Chondrocyte (in vitro differentiated cells): ENCODE measurements around the gene TBCE. TPM values are rescaled to one million over a fixed set of nuclear protein-coding genes. Genes with fewer than 3 reads are reported as not detected.

Experiments
- DNase-seq: peaks from one replicate; pipeline ENCODE4 v3.0.0; 2021; ENCODE audit warnings: mixed read lengths, low spot score
- H3K27ac Mint-ChIP-seq: one replicate; pipeline ENCODE4 v1.8.0; 2021; ENCODE audit warnings: mild to moderate bottlenecking, moderate library complexity, mixed read lengths; ENCODE audit not compliant: unreplicated experiment
- H3K27me3 Mint-ChIP-seq: 2 replicates; pipeline ENCODE4 v1.8.0; 2021; ENCODE audit warnings: low read depth, mixed read lengths
- H3K36me3 Mint-ChIP-seq: 2 replicates; pipeline ENCODE4 v1.8.0; 2021; ENCODE audit warnings: low read depth, mixed read lengths
- H3K4me1 Mint-ChIP-seq: 2 replicates; pipeline ENCODE4 v1.8.0; 2021; ENCODE audit warnings: low read depth, mild to moderate bottlenecking, mixed read lengths
- H3K4me3 Mint-ChIP-seq: one replicate; pipeline ENCODE4 v1.8.0; 2021; ENCODE audit warnings: mild to moderate bottlenecking, moderate library complexity, mixed read lengths; ENCODE audit not compliant: unreplicated experiment
- H3K9me3 Mint-ChIP-seq: 2 replicates; pipeline ENCODE4 v1.8.0; 2021; ENCODE audit warnings: low read depth, mixed read lengths
- total RNA-seq: library from RNA; stranded (reverse); gene quantifications from 3 replicates; pipeline ENCODE4 v1.2.1, GENCODE V29; 2021
- TF ChIP-seq, protein P1 (sequence below): fragments of 200-600 bp; sonication (generic); IDR thresholded peaks from 2 replicates; pipeline ENCODE4 v1.5.0; 2021; ENCODE audit warnings: antibody characterized with exemption, mild to moderate bottlenecking, moderate library complexity

The TBCE gene
- total RNA-seq, 1 donor from 2014 or later = 23.2 TPM

DNA sequence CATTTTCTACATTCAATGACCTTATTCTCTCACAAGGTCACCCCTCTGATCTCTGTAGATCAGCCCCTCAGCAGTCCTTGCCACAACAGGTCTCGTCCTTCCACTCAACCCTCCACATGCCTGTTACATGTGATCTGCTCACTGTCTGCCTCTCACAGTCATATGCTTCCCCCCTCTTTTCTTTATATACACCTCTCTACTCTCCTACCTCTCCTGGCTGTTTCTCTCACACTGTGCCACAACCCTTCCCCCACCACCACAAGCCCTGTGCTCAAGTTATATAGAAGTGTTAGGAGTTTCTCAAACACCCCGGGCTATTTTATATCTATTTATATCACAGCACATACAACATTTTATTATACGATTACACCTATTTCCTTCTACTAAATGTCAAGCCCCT is 124.4 kb downstream of the TBCE start:
- H3K9me3 Mint-ChIP-seq = no peaks in the 10 kb centered on the region
- TF ChIP-seq, protein P1, sequence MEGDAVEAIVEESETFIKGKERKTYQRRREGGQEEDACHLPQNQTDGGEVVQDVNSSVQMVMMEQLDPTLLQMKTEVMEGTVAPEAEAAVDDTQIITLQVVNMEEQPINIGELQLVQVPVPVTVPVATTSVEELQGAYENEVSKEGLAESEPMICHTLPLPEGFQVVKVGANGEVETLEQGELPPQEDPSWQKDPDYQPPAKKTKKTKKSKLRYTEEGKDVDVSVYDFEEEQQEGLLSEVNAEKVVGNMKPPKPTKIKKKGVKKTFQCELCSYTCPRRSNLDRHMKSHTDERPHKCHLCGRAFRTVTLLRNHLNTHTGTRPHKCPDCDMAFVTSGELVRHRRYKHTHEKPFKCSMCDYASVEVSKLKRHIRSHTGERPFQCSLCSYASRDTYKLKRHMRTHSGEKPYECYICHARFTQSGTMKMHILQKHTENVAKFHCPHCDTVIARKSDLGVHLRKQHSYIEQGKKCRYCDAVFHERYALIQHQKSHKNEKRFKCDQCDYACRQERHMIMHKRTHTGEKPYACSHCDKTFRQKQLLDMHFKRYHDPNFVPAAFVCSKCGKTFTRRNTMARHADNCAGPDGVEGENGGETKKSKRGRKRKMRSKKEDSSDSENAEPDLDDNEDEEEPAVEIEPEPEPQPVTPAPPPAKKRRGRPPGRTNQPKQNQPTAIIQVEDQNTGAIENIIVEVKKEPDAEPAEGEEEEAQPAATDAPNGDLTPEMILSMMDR = no peak
- no peak for DNase-seq
- H3K4me3 Mint-ChIP-seq = no peak overlapping the region
- peaks cover 20% of the 10 kb centered on the region for H3K36me3 Mint-ChIP-seq
- H3K27me3 Mint-ChIP-seq = no peaks in the 10 kb centered on the region
- peaks cover 6% of the 10 kb centered on the region for H3K4me1 Mint-ChIP-seq
- H3K27ac Mint-ChIP-seq = no peak overlapping the region

DNA sequence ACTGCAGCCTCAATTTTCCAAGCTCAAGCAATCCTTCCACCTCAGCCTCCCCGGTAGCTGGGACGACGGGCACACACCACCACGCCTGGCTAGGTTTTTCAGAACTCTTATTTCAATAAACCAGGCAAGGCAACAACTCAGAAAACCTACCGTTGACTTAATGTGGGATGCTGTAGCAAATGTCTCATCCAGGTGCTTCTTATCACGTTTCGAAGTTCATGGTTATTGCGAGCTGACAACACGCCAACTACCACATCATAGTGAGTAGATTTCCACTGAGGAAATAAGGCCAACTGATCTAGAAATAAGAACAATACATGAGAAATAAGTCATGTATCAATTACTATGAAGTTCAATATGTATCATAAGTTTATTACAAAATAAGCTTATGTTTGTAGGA is 127.3 kb downstream of the TBCE start:
- H3K36me3 Mint-ChIP-seq = peaks cover 18% of the 10 kb centered on the region
- H3K4me3 Mint-ChIP-seq = no peak overlapping the region

DNA sequence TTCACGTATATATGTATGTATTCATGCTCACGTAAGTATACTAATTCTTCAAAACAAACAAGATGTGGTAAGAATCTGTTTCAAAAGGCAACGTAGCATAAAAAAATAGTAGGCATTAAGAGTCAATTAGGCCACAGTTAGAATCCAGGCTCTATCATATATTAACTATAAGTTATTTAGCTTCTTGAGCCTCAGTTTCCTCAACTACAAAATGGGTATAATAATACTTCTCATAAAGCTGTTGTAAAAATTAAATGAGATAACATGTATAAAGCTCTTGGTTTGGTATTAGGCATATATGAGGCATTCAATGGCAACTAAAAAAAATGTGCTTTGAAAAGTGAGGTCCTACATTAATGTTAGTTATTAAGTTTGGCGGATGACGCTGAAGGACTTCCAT is 127.8 kb downstream of the TBCE start:
- H3K4me1 Mint-ChIP-seq = peaks cover 6% of the 10 kb centered on the region
- H3K9me3 Mint-ChIP-seq = no peaks in the 10 kb centered on the region
- H3K36me3 Mint-ChIP-seq = peaks cover 18% of the 10 kb centered on the region
- no peak overlapping the region for H3K4me3 Mint-ChIP-seq
- no peak overlapping the region for H3K27ac Mint-ChIP-seq
- H3K27me3 Mint-ChIP-seq = no peaks in the 10 kb centered on the region
- DNase-seq = no peak
- TF ChIP-seq, protein P1 = no peak

More for the DNA sequence above, 127.3 kb downstream of the TBCE start:
- Mint-ChIP-seq H3K27me3 (no peaks in the 10 kb centered on the region), H3K9me3 (no peaks in the 10 kb centered on the region), H3K4me1 (peaks cover 6% of the 10 kb centered on the region), H3K27ac (no peak overlapping the region)
- no peak for DNase-seq
- TF ChIP-seq, protein P1 = no peak

DNA sequence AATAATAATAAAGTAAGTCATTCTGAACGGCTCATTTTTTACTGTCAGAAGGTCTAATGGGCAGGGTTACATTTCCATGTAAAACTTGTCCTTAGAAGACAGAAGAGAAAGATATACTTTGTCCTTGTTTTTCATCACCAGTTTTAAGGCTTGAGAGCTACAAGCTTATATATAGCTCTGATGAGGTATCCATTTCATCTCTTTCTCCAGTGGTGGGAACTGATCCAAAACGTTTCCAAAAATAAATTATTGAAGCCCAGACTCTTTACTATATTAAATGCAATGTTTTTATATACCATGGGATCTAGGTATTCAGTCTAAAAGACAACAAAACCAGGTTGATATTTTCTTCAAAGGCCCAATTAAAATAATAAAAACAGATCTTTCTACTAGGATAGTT is 128.3 kb downstream of the TBCE start:
- Mint-ChIP-seq H3K27me3 (no peaks in the 10 kb centered on the region), H3K27ac (peak overlapping the region; percentile 33), H3K9me3 (no peaks in the 10 kb centered on the region), H3K36me3 (peaks cover 18% of the 10 kb centered on the region), H3K4me3 (no peak overlapping the region), H3K4me1 (peaks cover 8% of the 10 kb centered on the region)
- no peak for DNase-seq
- TF ChIP-seq, protein P1 = no peak

DNA sequence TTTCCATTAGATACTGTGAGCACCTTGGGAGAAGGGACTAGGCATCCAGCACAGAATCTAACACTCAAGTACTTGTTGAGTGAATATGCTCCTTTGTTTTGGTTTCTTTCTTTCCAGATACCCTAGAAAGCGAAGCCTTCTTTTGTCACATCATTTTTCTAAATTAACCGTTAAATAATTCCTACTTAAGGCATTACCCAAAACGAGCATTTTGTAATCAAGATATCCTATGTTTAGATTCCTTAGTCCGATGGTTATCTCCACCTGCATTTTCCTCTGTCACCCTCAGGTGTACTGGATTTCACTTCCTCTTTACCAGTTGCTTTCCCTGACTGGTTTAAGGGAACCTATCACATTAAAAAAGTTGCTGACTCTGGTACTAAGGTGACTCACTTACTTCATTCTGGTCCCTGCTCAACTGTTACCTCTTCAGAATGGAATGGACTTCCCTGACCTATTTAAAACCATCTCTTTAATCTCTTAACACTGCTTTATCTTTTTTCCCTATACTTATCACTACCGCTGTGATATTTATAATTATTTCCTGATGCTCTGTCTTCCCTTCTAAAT is 133.8 kb downstream of the TBCE start:
- peak overlapping the region; percentile 65 for H3K27ac Mint-ChIP-seq
- DNase-seq = no peak
- H3K36me3 Mint-ChIP-seq = no peaks in the 10 kb centered on the region
- H3K9me3 Mint-ChIP-seq = no peaks in the 10 kb centered on the region
- H3K4me1 Mint-ChIP-seq = peaks cover 30% of the 10 kb centered on the region
- TF ChIP-seq, protein P1 = no peak
- H3K27me3 Mint-ChIP-seq = no peaks in the 10 kb centered on the region
- H3K4me3 Mint-ChIP-seq = no peak overlapping the region

Other genes starting within 250 kb of the TBCE start
- gene TOMM20, start 238.6 kb upstream of the TBCE start, total RNA-seq = 66.3 to 89.1 TPM (median 80.7 TPM) in 3 replicates
- 67.6 to 83.8 TPM (median 72.9 TPM) in 3 replicates for gene RBM34, start 206.2 kb upstream of the TBCE start, total RNA-seq
- 26.5 to 33.5 TPM (median 26.5 TPM) in 3 replicates for gene ARID4B, start 39.2 kb upstream of the TBCE start, total RNA-seq
- gene GGPS1, start 38.9 kb upstream of the TBCE start, total RNA-seq = 39.1 to 44.5 TPM (median 39.4 TPM) in 3 replicates
- 28.1 to 36.6 TPM (median 30.4 TPM) in 3 replicates for gene B3GALNT2, start 137.0 kb downstream of the TBCE start, total RNA-seq